Measurements from ENCODE around the gene SMIM28.

DNA sequence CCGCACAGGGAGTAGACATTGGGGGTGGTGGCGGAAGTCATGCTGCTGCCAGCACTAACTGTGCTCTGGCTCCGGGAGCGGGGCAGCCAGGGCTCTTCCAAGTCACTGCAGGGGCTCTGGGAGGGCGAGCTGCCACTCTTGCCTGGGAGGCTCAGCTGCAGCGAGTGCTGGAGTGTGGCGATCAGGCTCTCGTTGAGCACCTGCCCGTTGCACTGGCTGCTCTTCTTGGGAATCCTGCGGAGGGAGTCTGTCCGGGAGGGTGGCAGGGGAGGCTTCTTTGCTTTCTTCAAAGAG is 54.3 kb downstream of the SMIM28 start:
- TF ChIP-seq, protein P1, sequence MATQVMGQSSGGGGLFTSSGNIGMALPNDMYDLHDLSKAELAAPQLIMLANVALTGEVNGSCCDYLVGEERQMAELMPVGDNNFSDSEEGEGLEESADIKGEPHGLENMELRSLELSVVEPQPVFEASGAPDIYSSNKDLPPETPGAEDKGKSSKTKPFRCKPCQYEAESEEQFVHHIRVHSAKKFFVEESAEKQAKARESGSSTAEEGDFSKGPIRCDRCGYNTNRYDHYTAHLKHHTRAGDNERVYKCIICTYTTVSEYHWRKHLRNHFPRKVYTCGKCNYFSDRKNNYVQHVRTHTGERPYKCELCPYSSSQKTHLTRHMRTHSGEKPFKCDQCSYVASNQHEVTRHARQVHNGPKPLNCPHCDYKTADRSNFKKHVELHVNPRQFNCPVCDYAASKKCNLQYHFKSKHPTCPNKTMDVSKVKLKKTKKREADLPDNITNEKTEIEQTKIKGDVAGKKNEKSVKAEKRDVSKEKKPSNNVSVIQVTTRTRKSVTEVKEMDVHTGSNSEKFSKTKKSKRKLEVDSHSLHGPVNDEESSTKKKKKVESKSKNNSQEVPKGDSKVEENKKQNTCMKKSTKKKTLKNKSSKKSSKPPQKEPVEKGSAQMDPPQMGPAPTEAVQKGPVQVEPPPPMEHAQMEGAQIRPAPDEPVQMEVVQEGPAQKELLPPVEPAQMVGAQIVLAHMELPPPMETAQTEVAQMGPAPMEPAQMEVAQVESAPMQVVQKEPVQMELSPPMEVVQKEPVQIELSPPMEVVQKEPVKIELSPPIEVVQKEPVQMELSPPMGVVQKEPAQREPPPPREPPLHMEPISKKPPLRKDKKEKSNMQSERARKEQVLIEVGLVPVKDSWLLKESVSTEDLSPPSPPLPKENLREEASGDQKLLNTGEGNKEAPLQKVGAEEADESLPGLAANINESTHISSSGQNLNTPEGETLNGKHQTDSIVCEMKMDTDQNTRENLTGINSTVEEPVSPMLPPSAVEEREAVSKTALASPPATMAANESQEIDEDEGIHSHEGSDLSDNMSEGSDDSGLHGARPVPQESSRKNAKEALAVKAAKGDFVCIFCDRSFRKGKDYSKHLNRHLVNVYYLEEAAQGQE (IDR thresholded peaks at IDR 0.05; ENCODE audit: insufficient read depth in 1 of 2, low read depth in 2 of 2, low read length in 2 of 2), result no peak
- TF ChIP-seq TAF1 (IDR thresholded peaks at IDR 0.05; ENCODE audit: borderline replicate concordance, insufficient read depth, low read length), result no peak
- 0 out of 2 replicates have a peak, but pooled peaks have one; percentile 7 for TF ChIP-seq POLR2AphosphoS5 (IDR thresholded peaks at IDR 0.05; ENCODE audit: low read depth, low read length)
- no peak for TF ChIP-seq SIN3A (IDR thresholded peaks at IDR 0.05; ENCODE audit: borderline replicate concordance, insufficient read depth, low read length)
